CD4-positive, alpha-beta T cell treated with Interleukin-17A for 1 hour (primary cell): ENCODE measurements around the gene COL5A3.
"Not testable (repeated sequence)": the region's sequence is repeated elsewhere in the genome, so short reads cannot be mapped to it uniquely, and the experiment has no call there.

Experiments
- DNase-seq: peaks from one replicate; pipeline ENCODE4 v3.0.0-alpha.2; 2020

COL5A3 gene

DNA sequence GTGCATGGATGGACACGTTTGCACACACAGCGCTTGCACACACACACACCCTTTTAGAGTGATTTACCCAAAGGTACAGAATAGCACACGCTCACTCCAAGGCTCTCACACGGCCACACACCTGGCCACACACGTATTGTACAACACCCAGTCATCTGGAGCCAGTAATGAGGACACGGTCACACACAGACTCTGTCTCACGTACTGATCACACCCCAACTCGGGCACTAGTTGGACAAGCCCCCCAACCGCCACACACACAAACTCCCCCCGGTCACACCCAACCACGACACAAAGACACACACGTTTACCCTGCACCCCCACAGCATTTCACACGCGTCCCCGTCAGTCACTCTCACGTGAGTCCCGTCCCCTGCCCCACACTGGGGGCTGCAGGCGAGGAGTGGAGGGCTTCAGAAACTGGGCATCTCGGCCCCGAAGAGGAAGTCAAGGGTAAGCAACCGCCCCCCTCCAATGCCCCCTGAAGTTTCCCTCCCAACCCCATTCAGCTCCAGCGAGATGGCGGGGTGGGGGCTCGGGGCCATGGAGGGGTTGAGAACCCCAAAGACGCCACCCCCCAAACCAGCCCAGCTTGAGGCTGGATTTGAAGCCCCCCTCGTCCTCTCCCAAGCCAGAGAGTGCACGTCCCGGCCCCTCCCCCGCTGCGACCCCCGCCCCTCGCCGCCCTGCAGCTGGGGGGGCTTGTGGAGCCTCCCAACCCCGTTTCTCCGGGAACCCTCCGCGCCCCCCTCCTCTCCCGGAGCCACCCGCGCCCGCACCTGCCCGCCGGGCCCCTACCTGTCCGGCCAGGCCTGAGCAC is 74.6 kb downstream of the COL5A3 start:
- DNase-seq, result no peak

DNA sequence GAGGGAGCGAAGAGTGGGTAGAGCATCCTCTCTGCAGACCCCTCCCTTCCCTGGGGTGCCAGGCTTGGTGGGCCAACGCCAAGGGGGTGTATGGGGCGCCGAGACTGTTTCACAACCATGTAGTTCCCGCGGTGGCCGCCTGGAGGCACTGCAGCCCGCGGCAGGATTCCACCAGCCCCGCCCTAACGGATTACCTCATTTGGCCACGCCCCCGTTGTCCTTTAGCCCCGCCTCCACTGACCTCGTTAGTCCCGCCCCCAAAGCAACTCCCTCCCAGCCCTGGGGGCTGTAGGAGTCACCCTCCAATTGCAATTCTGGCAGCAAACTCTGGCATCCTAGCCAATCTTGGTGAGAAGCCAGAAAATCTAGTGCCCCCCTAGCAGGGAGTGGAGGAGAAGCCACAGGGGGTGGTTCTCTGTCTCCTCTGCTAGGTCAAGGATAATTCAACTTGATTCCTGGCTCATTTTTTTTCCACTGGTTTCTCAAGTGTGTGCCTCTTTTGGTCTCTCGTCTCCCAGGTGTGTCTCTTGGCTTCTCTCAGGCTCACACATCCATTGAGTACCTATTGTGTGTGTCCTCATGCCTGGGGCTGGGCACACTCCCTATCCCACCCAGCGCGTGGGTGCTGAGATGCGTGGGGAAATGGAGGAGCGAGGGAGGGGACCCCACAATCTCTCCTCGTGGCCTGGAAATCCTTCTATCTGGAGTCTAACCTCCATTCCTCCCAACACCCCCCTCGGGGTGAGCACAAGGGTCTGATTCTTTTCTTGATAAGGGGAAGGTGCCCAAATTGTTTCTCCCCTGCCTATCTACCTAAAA is 76.0 kb downstream of the COL5A3 start:
- DNase-seq, result peak; percentile 84

GRCh38 chr19:9932835-9933234 is 77.5 kb downstream of the COL5A3 start:
- DNase-seq, result no peak

GRCh38 chr19:9931629-9932028 is 78.7 kb downstream of the COL5A3 start:
- DNase-seq, result no peak

- DNase-seq, result no peak
Measured at GRCh38 chr19:9923440-9923839, 86.9 kb downstream of the COL5A3 start.

DNA sequence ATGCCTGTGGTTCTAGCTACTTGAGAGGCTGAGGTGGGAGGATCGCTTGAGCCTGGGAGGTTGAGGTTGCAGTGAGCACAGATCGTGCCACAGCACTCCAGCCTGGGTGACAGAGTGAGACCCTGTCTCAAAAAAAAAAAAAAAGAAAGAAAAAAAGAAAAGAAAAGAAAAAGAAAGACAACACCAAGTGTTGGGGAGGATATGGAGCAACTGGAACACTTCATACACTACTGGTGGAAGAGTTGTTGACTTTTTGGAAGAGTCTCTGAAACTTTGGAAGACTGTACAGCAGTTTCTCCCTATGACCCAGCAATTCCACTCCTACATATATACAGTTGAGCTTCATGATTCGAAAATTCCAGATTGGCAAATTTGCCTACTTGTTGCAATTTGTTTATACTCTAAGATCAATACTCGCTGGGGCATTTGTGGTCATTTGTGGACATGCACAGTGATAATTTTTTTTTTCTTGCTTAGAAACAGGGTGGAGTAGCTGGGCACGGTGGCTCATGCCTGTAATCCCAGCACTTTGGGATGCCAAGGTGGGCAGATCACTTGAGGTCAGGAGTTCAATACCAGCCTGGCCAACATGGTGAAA is 87.4 kb downstream of the COL5A3 start:
- not testable (repeated sequence) for DNase-seq

- no peak for DNase-seq
Measured at GRCh38 chr19:9917321-9917720, 93.0 kb downstream of the COL5A3 start.

DNA sequence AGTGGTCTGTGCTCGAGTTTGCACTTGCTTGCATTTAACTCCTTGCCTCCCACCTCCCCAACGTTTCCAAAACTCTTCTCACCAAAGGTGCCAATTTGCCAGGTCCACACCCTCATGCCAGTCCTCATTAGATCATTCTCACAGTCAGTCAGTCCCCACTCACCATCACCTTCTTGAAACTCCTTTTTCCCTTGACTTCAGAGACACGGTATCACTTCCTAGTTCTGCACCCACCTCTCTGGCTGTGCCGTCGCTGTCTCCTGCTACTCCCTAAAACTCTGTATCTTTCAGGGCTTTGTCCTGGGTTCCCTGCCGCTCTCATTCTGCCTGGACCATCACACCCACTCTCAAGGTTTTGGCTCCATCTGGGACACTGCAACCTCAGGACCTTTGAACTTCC is 93.6 kb downstream of the COL5A3 start:
- DNase-seq, result no peak

- DNase-seq, result peak; percentile 85
Measured at GRCh38 chr19:9914315-9915207, 95.7 kb downstream of the COL5A3 start.

GRCh38 chr19:9914001-9914314 is 96.3 kb downstream of the COL5A3 start:
- DNase-seq, result no peak

DNA sequence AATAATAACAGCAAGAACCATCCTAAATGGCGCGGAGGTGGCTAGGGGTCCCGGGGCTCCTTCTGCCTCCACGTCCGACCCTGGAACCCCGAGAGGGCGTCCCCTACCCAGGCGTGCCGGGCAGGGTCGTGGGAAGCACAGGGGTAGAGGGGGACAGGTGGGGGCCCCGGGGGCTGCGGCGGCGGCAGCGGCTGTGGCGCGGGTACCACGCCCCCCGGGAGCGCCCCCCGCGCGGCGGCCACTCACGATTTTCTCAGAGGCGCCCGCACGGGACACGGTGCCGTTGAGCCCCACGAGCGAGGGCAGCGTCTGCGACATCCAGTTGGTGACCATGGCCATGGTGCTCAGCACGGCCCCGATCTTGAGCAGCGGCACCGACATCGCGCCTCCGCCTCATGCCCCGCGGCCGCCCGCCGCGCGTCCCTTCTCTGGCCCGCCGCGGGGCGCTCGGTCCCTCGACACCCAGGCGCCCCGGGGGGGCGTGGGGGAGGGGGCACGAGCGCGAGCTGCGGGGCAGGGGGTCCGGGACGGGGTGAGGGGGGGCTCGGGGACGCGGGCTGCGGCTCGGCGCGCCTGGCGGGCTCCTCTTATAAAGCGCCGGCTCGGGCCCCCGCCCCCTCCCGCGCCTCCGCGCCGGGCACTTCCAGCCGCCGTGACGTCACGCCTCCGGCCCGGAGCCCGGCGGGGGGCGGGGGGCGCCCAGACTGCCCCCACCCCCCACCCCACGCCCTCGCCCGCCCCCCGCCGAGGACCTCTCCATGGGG is 96.9 kb downstream of the COL5A3 start:
- no peak for DNase-seq

- DNase-seq, result no peak
Measured at GRCh38 chr19:9912551-9913236, 97.6 kb downstream of the COL5A3 start.

- no peak for DNase-seq
Measured at GRCh38 chr19:9911524-9912185, 98.6 kb downstream of the COL5A3 start.

- DNase-seq, result no peak
Measured at GRCh38 chr19:9910625-9911024, 99.7 kb downstream of the COL5A3 start.
